IPS-20b (cell line): Measurements from ENCODE around the gene CPEB4.

ENCODE experiments used
- H3K27ac ChIP-seq: one replicate; pipeline ENCODE4 v1.5.1; 2013; ENCODE audit warnings: low read length
- H3K27me3 ChIP-seq: 2 replicates; pipeline ENCODE4 v1.6.1; 2013; ENCODE audit warnings: mild to moderate bottlenecking, low read length, inconsistent platforms; ENCODE audit not compliant: insufficient read depth
- H3K36me3 ChIP-seq: 2 replicates; pipeline ENCODE4 v1.6.1; 2013; ENCODE audit warnings: low read depth, mild to moderate bottlenecking, inconsistent platforms, low read length, moderate library complexity; ENCODE audit not compliant: insufficient read depth
- H3K4me1 ChIP-seq: 2 replicates; pipeline ENCODE4 v1.6.1; 2013; ENCODE audit warnings: mild to moderate bottlenecking, control low read depth, inconsistent platforms, low read length, moderate library complexity; ENCODE audit not compliant: insufficient read depth
- H3K4me3 ChIP-seq: 2 replicates; pipeline ENCODE4 v1.5.1; 2013; ENCODE audit warnings: mild to moderate bottlenecking, low read length, inconsistent platforms
- H3K9ac ChIP-seq: 2 replicates; pipeline ENCODE4 v1.6.1; 2013; ENCODE audit warnings: low read depth, mild to moderate bottlenecking, inconsistent platforms, low read length, moderate library complexity
- H3K9me3 ChIP-seq: 2 replicates; pipeline ENCODE4 v1.6.1; 2013; ENCODE audit warnings: mild to moderate bottlenecking, low read depth, low read length, inconsistent platforms; ENCODE audit not compliant: insufficient read depth

Gene CPEB4

DNA sequence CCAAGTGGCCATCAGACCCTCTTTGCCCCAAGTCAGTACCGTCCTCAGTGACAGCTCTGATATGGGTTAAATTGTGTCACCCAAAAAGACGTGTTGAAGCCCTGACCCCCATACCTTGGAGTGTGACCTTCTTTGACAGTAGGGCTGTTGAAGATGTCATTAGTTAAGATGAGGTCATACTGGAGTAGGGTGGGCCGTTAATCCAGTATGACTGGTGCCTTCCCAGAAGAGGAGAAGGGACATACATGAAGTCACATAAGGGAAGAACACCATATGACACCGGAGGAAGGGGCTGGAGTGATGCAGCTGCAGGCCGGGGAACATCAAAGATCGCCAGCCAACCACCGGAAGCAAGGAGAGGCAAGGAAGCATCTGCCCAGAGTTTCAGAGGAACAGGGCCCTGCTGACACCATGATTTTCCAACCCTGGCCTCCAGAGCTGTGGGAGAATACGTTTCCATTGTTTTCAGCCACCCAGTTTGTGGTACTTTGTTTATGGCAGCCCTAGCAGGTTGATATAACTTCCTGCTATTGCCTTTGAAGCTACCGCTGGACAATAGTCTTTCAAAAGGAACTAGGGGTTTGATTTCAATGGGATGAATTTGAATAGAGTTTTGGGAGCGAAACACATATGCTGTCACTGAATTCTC lies 36.4 kb upstream of the CPEB4 start:
- no peaks in the 10 kb centered on the region for H3K27me3 ChIP-seq
- no peak overlapping the region for H3K27ac ChIP-seq
- H3K9ac ChIP-seq: no peak overlapping the region
- H3K9me3 ChIP-seq: peaks cover 7% of the 10 kb centered on the region; the same call in 1 of the 2 replicates
- no peak overlapping the region for H3K4me3 ChIP-seq
- no peaks in the 10 kb centered on the region for H3K4me1 ChIP-seq
- no peaks in the 10 kb centered on the region for H3K36me3 ChIP-seq

DNA sequence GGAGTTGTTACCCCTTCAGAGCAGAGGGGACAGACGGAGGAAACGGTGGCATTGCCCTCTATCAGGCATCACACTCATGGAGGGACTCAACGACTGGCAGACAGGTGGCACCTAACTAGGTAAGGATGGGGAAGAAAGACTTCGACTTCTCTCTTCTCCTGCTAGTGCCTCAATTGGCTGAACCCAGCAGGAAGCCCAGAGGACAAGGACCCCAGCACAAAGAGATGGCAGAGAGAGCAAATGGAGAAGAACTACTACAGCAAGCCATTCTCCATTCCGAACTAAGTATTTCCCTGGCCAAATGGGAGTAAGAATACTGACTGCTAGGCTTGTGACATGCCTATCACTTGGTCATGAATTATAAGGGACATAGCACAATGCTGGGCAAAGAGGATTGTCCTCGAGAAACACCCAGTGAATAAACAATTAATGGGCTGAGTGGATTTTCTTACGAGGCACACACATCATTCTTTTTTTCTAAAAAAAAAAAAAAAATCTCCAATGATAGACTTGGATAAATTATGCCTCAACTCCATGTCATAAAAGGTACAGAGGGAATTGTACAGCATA lies 35.3 kb upstream of the CPEB4 start:
- Histone ChIP-seq H3K9ac (no peak overlapping the region), H3K4me3 (no peak overlapping the region), H3K27me3 (no peaks in the 10 kb centered on the region), H3K9me3 (peaks cover 7% of the 10 kb centered on the region; the same call in 1 of the 2 replicates), H3K36me3 (no peaks in the 10 kb centered on the region), H3K4me1 (no peaks in the 10 kb centered on the region), H3K27ac (no peak overlapping the region)

DNA sequence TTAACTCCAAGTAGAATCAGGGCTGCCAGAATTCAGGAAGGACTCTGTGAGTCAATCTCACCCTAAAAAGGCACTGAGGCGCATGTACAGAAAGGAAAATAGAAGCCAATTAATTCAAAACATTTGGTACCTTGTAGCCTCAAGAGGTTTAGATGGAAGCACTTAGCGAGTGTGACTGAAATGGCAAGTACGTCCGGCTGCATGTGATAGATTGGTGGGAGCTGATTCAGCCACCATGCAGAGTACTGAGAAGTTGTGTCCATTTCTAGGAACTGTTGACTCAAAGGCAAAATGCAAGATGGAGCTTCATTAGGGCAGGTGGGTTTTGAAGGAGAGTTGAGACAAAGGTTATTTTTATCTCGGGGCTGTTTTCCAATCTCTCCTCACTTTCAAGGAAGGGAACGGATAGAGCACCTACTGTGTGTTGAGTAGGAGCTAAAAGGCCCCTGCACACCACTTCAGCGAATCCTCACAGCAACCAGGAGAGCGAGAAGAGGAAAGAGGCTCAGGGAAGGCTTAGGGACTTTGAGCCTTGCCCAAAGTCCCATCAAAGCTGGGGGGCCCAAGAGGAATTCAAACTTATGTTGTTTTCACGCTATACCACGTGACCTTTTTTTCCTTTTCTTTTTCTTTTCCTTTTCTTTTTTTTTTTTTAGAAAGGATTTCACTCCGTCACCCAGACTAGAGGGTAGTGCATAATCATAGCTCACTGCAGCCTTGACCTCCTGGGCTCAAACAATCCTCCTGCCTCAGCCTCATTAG lies 34.6 kb upstream of the CPEB4 start:
- H3K9ac ChIP-seq: no peak overlapping the region

DNA sequence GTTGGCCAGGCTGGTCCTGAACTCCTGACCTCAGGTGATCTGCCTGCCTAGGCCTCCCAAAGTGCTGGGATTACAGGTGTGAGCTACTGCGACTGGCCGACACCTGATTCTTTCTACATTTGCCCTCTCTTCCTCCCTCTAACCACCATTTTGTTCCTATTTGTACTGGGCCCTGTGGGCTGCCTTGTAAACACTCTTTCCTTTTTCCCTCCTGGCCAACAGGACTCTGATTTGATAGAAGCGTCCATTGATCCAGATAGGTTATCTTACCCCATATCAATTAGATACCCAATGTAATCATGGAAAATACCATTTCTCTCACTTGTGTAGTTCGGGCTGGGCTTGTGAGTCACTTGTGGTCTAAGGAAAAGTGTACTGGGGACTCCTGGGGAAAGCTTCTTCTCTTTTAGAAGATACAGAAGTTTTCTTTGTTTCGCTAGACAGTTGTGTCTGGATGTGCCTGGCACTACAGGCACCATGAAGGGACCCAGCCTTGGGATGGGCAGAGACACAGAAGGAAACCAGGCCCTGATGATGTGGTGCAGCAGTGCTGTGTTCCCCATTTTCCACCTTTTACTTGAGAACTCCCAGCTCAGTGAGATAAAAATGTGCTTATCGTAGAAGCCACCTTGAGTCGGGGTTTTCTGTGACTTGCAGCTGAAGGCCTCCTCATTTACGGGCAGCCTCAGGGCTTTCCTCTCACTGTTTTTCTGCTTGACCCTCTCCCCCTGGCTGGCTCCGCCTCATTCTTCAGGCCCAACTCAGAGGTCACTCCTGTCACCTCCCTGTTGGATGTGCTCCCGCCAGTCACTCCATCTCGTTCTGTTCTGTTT lies 32.8 kb upstream of the CPEB4 start:
- no peaks in the 10 kb centered on the region for H3K4me1 ChIP-seq
- no peak overlapping the region for H3K9ac ChIP-seq
- no peaks in the 10 kb centered on the region for H3K27me3 ChIP-seq
- H3K36me3 ChIP-seq: no peaks in the 10 kb centered on the region
- no peak overlapping the region for H3K27ac ChIP-seq
- no peak overlapping the region for H3K4me3 ChIP-seq
- H3K9me3 ChIP-seq: no peaks in the 10 kb centered on the region

More for the DNA sequence above, 34.6 kb upstream of the CPEB4 start:
- Histone ChIP-seq H3K4me3 (no peak overlapping the region), H3K27ac (no peak overlapping the region), H3K36me3 (no peaks in the 10 kb centered on the region), H3K4me1 (no peaks in the 10 kb centered on the region), H3K9me3 (0 out of 2 replicates have a peak, but pooled peaks cover 7% of the 10 kb centered on the region), H3K27me3 (no peaks in the 10 kb centered on the region)

DNA sequence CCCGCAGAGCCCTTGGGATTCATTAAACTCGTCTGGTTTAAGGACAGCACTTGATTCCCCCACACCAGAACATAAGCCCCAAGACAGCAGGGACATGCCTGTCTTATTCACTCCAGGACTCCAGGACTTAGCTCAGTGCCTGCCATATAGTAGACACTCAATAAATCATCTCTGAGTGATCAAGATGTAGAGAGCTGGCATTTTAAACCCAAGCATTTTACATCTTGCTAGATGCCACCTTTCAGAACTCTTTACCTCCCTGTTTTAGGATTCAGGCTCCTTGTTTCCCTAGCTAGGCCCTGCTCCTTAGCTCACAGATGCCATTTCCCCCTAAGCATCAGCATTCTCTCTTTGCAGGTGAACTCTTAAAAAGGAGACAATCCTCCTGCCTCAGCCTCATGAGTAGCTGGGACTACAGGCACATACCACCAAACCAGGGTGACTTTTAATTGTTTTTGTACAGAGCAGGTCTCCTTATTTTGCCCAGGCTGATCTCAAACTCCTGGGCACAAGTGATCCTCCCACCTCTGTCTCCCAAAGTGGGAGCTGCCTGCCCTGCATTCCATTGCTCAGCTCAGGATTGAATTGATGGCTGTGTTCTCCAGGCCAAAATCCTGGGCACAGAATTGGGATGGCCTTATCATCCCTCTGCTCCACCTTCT lies 32.0 kb upstream of the CPEB4 start:
- Histone ChIP-seq H3K36me3 (no peaks in the 10 kb centered on the region), H3K9me3 (no peaks in the 10 kb centered on the region), H3K4me1 (no peaks in the 10 kb centered on the region), H3K9ac (no peak overlapping the region), H3K4me3 (no peak overlapping the region), H3K27ac (no peak overlapping the region), H3K27me3 (no peaks in the 10 kb centered on the region)

DNA sequence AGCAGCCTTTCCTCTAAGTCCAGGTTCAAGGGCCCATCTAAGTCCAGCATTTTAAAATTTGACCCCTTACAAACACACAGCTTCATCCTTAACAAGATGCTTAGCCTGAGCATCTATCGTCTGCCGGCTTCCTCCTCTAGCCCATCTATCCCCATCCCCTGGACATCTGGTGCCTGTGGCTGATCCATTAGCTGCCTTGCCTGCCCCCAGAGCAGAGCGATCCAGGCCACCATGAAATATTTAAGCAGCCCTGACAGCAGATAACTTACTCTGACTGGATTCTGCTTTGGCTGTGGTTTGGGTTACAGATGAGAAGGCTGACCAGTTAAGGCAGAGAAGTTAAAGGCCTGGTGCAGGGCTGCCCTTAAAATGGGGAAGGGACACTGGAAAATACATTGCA lies 30.9 kb upstream of the CPEB4 start:
- no peak overlapping the region for H3K4me3 ChIP-seq
- H3K27ac ChIP-seq: no peak overlapping the region
- H3K9me3 ChIP-seq: no peaks in the 10 kb centered on the region
- H3K4me1 ChIP-seq: no peaks in the 10 kb centered on the region
- no peaks in the 10 kb centered on the region for H3K27me3 ChIP-seq
- H3K36me3 ChIP-seq: no peaks in the 10 kb centered on the region
- no peak overlapping the region for H3K9ac ChIP-seq

- no peaks in the 10 kb centered on the region for H3K4me1 ChIP-seq
- no peak overlapping the region for H3K27ac ChIP-seq
- no peaks in the 10 kb centered on the region for H3K36me3 ChIP-seq
- H3K27me3 ChIP-seq: no peaks in the 10 kb centered on the region
- H3K9me3 ChIP-seq: no peaks in the 10 kb centered on the region
- no peak overlapping the region for H3K4me3 ChIP-seq
- H3K9ac ChIP-seq: no peak overlapping the region
Observed at GRCh38 chr5:173858021-173858669, 30.0 kb upstream of the CPEB4 start.

DNA sequence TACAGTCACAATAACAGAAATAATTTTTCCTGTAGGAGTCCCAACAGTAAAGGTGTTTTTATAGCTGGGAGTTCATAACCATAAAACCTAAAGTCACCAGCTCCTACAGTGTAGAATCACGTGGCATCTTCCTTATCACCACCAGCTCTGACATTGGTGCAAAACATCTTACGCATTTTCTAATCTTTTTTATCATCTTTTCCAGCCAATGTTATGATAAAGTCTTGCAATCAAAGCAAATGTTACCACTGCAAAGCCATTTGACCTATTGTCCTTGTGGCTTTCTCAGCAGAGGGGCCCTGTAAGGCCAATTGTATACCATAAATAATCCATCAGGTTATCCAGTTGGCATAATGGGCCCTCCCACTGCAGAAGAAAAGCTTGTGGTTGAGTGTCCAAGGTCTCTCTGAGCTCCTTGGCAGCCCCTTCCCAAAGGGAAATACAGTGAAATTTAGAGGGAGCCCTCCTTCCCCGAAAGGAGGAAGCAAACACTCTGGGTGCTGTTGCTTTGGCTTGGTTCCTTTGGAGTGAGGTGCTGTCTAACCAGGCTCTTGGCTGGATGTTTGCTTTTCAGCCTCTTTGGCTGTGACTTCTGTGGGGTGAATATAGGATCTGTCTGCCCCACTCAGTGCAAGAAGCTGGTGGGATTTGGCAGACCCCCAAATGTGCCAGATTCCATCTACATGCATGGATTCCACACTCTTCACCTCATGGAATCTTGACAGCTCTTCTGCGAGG lies 29.3 kb upstream of the CPEB4 start:
- Histone ChIP-seq H3K9me3 (no peaks in the 10 kb centered on the region), H3K27ac (no peak overlapping the region), H3K36me3 (no peaks in the 10 kb centered on the region), H3K4me3 (no peak overlapping the region), H3K27me3 (no peaks in the 10 kb centered on the region), H3K4me1 (no peaks in the 10 kb centered on the region), H3K9ac (no peak overlapping the region)

GRCh38 chr5:173859408-173860159 lies 28.6 kb upstream of the CPEB4 start:
- no peaks in the 10 kb centered on the region for H3K9me3 ChIP-seq
- no peak overlapping the region for H3K4me3 ChIP-seq
- no peaks in the 10 kb centered on the region for H3K4me1 ChIP-seq
- H3K27me3 ChIP-seq: no peaks in the 10 kb centered on the region
- no peak overlapping the region for H3K9ac ChIP-seq
- H3K36me3 ChIP-seq: no peaks in the 10 kb centered on the region
- no peak overlapping the region for H3K27ac ChIP-seq

DNA sequence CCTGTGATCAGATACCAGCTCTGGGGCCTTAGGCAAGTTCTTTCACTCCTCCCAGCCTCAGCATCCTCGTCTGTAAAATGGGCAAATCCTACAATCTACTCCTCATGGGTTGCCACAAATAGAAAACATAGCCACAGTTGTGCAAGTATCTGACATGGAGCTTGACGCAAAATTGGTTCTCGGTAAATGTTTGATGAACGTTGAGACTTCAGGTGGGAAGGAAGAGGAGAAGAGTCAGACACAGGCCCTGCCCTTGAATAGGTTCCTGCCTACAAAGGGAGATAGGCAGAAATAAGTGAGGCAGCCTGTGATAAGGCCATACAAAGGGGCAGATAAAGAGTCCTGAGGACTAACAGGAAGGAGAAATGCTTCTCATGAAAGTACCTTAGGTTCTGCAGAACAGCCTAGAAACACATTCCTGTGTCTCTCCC lies 26.1 kb upstream of the CPEB4 start:
- H3K27me3 ChIP-seq: no peaks in the 10 kb centered on the region
- no peaks in the 10 kb centered on the region for H3K4me1 ChIP-seq
- H3K9me3 ChIP-seq: no peaks in the 10 kb centered on the region
- H3K27ac ChIP-seq: no peak overlapping the region
- no peaks in the 10 kb centered on the region for H3K36me3 ChIP-seq
- H3K4me3 ChIP-seq: no peak overlapping the region
- no peak overlapping the region for H3K9ac ChIP-seq
